Epithelial cell of esophagus (primary cell): ENCODE measurements around the gene TECTB.

ENCODE experiments used
- DNase-seq: peaks from one replicate; pipeline ENCODE4 v3.0.0; 2010; ENCODE audit warnings: low read depth
- H3K4me3 ChIP-seq: 2 replicates; pipeline ENCODE4 v1.5.1; 2011; ENCODE audit warnings: mild to moderate bottlenecking, low read length, control low read depth
- TF ChIP-seq, protein P1 (sequence below): IDR thresholded peaks from 2 replicates; pipeline ENCODE4 v1.5.1; 2011; ENCODE audit warnings: low read depth, mild to moderate bottlenecking, low read length, control low read depth, inconsistent platforms; ENCODE audit not compliant: insufficient read depth; ENCODE audit errors: missing control alignments

Gene TECTB

DNA sequence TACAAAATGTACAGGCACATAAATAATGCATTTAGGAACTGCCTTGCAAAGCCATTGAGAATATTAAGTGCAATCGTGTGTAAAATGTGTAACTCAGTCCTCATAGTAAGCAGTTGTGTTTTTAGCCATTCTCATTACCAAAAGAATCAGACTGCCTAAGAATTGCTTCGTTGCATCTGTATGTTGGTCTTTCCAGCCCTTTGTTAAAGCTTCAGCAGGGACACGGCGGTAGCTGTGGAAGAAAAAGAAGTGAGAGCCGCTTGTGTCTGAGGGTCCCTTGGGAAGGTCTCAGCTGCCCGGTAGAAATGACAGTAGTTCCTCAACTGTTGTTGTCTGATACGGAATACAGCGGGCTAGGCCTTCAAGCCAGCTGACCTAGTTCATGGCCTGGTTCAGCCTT lies 67.9 kb downstream of the TECTB start:
- TF ChIP-seq, protein P1, sequence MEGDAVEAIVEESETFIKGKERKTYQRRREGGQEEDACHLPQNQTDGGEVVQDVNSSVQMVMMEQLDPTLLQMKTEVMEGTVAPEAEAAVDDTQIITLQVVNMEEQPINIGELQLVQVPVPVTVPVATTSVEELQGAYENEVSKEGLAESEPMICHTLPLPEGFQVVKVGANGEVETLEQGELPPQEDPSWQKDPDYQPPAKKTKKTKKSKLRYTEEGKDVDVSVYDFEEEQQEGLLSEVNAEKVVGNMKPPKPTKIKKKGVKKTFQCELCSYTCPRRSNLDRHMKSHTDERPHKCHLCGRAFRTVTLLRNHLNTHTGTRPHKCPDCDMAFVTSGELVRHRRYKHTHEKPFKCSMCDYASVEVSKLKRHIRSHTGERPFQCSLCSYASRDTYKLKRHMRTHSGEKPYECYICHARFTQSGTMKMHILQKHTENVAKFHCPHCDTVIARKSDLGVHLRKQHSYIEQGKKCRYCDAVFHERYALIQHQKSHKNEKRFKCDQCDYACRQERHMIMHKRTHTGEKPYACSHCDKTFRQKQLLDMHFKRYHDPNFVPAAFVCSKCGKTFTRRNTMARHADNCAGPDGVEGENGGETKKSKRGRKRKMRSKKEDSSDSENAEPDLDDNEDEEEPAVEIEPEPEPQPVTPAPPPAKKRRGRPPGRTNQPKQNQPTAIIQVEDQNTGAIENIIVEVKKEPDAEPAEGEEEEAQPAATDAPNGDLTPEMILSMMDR: no peak
- no peak for DNase-seq
- no peak overlapping the region for H3K4me3 ChIP-seq

DNA sequence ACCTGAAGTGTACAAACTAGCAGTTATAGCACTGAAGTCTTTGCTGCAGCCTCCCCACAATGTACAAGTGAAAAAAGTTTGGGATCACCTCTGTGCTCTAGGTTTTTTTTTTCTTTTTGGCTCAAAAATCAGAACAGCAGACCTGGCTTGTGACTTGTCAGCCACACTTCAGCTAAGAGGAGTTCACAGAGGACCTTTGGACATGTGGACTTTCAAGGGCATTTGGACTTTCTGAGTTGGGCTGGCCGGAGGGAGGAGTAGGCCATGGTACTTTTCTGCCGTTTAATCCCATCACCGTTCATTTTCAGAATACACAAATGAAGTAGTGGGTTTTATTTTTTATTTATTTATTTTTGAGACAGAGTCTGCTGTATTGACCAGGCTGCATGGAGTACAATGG lies 68.8 kb downstream of the TECTB start:
- H3K4me3 ChIP-seq: no peak overlapping the region
- TF ChIP-seq, protein P1: no peak

DNA sequence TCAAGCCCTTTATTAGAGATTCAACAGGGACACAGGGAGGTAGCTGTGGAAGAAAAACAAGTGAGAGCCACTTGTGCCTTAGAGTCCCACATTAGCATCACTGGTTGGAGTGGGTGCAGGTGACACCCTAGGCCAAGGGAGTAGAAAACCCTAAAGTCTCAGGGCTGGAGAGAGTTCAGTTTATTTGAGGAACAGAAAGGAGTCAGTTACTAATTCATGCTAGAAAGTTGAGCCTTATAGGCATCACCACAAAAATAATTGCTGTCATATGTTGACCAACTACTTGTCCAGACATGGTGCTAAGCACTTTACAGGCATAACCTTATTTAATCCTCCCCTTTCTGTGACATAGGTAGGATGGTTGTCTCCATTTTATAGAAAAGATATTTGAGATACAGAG lies 69.8 kb downstream of the TECTB start:
- no peak overlapping the region for H3K4me3 ChIP-seq
- DNase-seq: no peak
- TF ChIP-seq, protein P1: no peak

More for the DNA sequence above, 68.8 kb downstream of the TECTB start:
- DNase-seq: no peak
